HepG2 (cell line): ENCODE measurements around the gene FAM43A. TPM values are rescaled to one million over a fixed set of nuclear protein-coding genes. Genes with fewer than 3 reads are reported as not detected.

Source experiments
- BCL6 ChIP-seq: IDR thresholded peaks from 2 replicates; pipeline ENCODE4 v1.6.1; 2016; ENCODE audit warnings: missing genetic modification reagents, missing compliant biosample characterization
- FOXJ3 ChIP-seq: sonication (generic); formaldehyde crosslinking; IDR thresholded peaks from 2 replicates; pipeline ENCODE4 v1.4.0; 2020; ENCODE audit warnings: missing genetic modification reagents, mild to moderate bottlenecking, borderline replicate concordance
- HOMEZ ChIP-seq: IDR thresholded peaks from 2 replicates; pipeline ENCODE4 v1.6.1; 2016; ENCODE audit warnings: low read depth
- JDP2 ChIP-seq: sonication (generic); formaldehyde crosslinking; IDR thresholded peaks from 2 replicates; pipeline ENCODE4 v1.8.1; 2022; ENCODE audit warnings: missing genetic modification reagents, borderline replicate concordance
- KDM2A ChIP-seq: sonication (generic); formaldehyde crosslinking; IDR thresholded peaks from 2 replicates; pipeline ENCODE4 v1.4.0; 2020; ENCODE audit warnings: low read depth, missing genetic modification reagents, borderline replicate concordance
- LCORL ChIP-seq, 2 experiments: fragments of 450-650 bp in 1 of 2; sonication (generic) in 1 of 2; formaldehyde crosslinking in 1 of 2; IDR thresholded peaks; 2 replicates each; pipeline versions ENCODE4 v1.5.0 to v1.6.1; 2017 to 2020; ENCODE audit warnings: antibody characterized with exemption in 1 of 2, missing genetic modification reagents in 1 of 2
- MED1 ChIP-seq: sonication (generic); formaldehyde crosslinking; IDR thresholded peaks from 2 replicates; pipeline ENCODE4 v1.4.0; 2020; ENCODE audit warnings: missing genetic modification reagents
- MEF2D ChIP-seq: sonication (generic); formaldehyde crosslinking; IDR thresholded peaks from 2 replicates; pipeline ENCODE4 v1.5.1; 2020; ENCODE audit warnings: mild to moderate bottlenecking, missing genetic modification reagents
- NCOA2 ChIP-seq: sonication (generic); formaldehyde crosslinking; IDR thresholded peaks from 2 replicates; pipeline ENCODE4 v1.8.0; 2022; ENCODE audit warnings: inconsistent platforms
- SP1 ChIP-seq, 2 experiments: fragments of 450-650 bp in 1 of 2; sonication (generic) in 1 of 2; formaldehyde crosslinking in 1 of 2; IDR thresholded peaks; 2 replicates each; pipeline versions ENCODE4 v1.4.0 to v1.6.1; 2016 to 2020; ENCODE audit warnings: missing genetic modification reagents in 1 of 2
- WIZ ChIP-seq: sonication (generic); formaldehyde crosslinking; IDR thresholded peaks from 2 replicates; pipeline ENCODE4 v1.5.1; 2020; ENCODE audit warnings: mild to moderate bottlenecking, missing genetic modification reagents
- YEATS4 ChIP-seq: sonication (generic); formaldehyde crosslinking; IDR thresholded peaks from 2 replicates; pipeline ENCODE4 v1.4.0; 2020; ENCODE audit warnings: missing genetic modification reagents, borderline replicate concordance
- ZBTB10 ChIP-seq: sonication (generic); formaldehyde crosslinking; IDR thresholded peaks from 2 replicates; pipeline ENCODE4 v1.4.0; 2020; ENCODE audit warnings: missing genetic modification reagents, borderline replicate concordance
- ZNF225 ChIP-seq: sonication (generic); formaldehyde crosslinking; IDR thresholded peaks from 2 replicates; pipeline ENCODE4 v1.4.0; 2020; ENCODE audit warnings: mild to moderate bottlenecking, missing genetic modification reagents
- ZNF24 ChIP-seq: fragments of 450-650 bp; IDR thresholded peaks from 2 replicates; pipeline ENCODE4 v1.6.1; 2017; ENCODE audit warnings: antibody characterized with exemption, mild to moderate bottlenecking
- ZNF331 ChIP-seq: sonication (generic); formaldehyde crosslinking; IDR thresholded peaks from 2 replicates; pipeline ENCODE4 v1.4.0; 2020; ENCODE audit warnings: missing genetic modification reagents
- ZNF510 ChIP-seq: sonication (generic); formaldehyde crosslinking; IDR thresholded peaks from 2 replicates; pipeline ENCODE4 v1.4.0; 2020; ENCODE audit warnings: low read depth, mild to moderate bottlenecking, missing genetic modification reagents
- ZNF563 ChIP-seq: sonication (generic); formaldehyde crosslinking; IDR thresholded peaks from 2 replicates; pipeline ENCODE4 v1.8.0; 2022; ENCODE audit warnings: mild to moderate bottlenecking, moderate library complexity, missing genetic modification reagents
- ZNF564 ChIP-seq: sonication (generic); formaldehyde crosslinking; IDR thresholded peaks from 2 replicates; pipeline ENCODE4 v1.8.1; 2023; ENCODE audit warnings: mild to moderate bottlenecking, missing genetic modification reagents
- ZNF772 ChIP-seq: sonication (generic); formaldehyde crosslinking; IDR thresholded peaks from 2 replicates; pipeline ENCODE4 v1.5.0; 2020; ENCODE audit warnings: mild to moderate bottlenecking, missing genetic modification reagents
- polyA plus RNA-seq, 8 experiments: library from polyadenylated mRNA; depleted of rRNA in 3 of 8; stranded (reverse) in 7 of 8; unstranded in 1 of 8; fragments of >200 nt; fragmentation: Illumina TruSeq in 4 of 8; extraction: Trizol in 4 of 8; gene quantifications; 2 replicates each; pipeline versions ENCODE4 v1.2.1 to v1.2.3, GENCODE V29; 2011 to 2016; ENCODE audit warnings: low read depth in 4 of 8, missing spikeins in 1 of 8, mixed read lengths in 1 of 8; ENCODE audit not compliant: insufficient read depth in 1 of 8
- total RNA-seq, 5 experiments: library from RNA; depleted of rRNA; stranded (reverse); fragments of >200 nt; fragmentation: Illumina TruSeq; extraction: Trizol; gene quantifications; 2 replicates each; pipeline ENCODE4 v1.2.3, GENCODE V29; 2016; ENCODE audit warnings: low read depth in 1 of 5
- TF ChIP-seq, protein P1 (sequence below): sonication (generic); formaldehyde crosslinking; IDR thresholded peaks from 2 replicates; pipeline ENCODE4 v1.4.0; 2020; ENCODE audit warnings: missing genetic modification reagents

Gene FAM43A
- total and polyA plus RNA-seq, 2 of the 13 experiments (the other 11 are each of a cell fraction or from before 2014, with no cell fraction given): 0.91 to 1.8 TPM

DNA sequence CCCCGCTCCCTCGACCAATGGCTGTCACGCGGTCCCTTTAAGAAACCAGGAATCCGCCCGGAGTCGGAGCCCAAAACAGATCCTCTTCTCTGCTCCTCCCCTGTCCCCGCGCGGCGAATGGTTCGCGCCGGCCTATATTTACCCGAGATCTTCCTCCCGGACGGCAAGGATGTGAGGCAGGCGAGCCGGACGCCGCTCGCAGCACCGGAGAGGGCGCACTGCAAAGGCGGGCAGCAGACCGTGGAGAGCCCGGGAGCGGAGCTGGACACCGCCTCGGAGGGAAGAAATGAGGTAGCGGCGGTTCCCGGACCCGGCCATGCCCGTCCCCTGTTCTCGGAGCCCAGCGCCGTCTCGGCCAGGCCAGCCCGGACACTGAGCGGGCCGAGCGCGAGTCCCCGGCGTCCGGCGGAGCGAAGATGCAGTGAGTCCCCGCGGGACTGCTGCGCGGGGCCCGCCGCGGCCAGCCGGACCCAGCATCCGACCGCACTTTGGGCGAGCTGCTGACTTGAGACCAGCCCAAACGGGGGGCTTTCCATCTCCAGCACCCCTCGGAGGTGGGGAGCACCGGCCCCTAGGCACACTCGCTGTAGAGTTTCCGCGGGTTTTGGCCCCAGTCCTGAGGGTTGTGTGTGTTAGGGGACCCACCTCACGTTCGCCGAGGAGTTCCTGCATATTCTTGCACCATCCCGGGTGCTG lies at the start of gene FAM43A (continued):
- TF ChIP-seq ZNF331 (CRISPR knock-in tag) (0 out of 2 replicates have a peak, but pooled peaks have one; percentile 52), LCORL (IDR thresholded peaks at IDR 0.05) (no peak), LCORL (CRISPR knock-in tag; IDR thresholded peaks at IDR 0.05) (no peak), FOXJ3 (CRISPR knock-in tag) (peak; percentile 26; the same call in 1 of the 2 replicates), MEF2D (CRISPR knock-in tag) (peak; percentile 33; the same call in 1 of the 2 replicates), NCOA2 (CRISPR knock-in tag) (peak; percentile 43), BCL6 (CRISPR knock-in tag) (peak; percentile 86), MED1 (CRISPR knock-in tag) (peak; percentile 60; the same call in 1 of the 2 replicates), ZNF772 (CRISPR knock-in tag) (peak; percentile 59; the same call in 1 of the 2 replicates), ZNF225 (CRISPR knock-in tag) (peak; percentile 62; the same call in 1 of the 2 replicates), ZNF564 (CRISPR knock-in tag) (0 out of 2 replicates have a peak, but pooled peaks have one; percentile 29), ZNF24 (peak; percentile 26; the same call in 1 of the 2 replicates), KDM2A (CRISPR knock-in tag) (peak; percentile 84), YEATS4 (peak; percentile 30; the same call in 1 of the 2 replicates), ZBTB10 (CRISPR knock-in tag) (0 out of 2 replicates have a peak, but pooled peaks have one; percentile 39), HOMEZ (CRISPR knock-in tag) (0 out of 2 replicates have a peak, but pooled peaks have one; percentile 10), WIZ (CRISPR knock-in tag) (0 out of 2 replicates have a peak, but pooled peaks have one; percentile 40), ZNF510 (CRISPR knock-in tag) (peak; percentile 20; the same call in 1 of the 2 replicates), ZNF563 (CRISPR knock-in tag) (peak; percentile 61; the same call in 1 of the 2 replicates), JDP2 (CRISPR knock-in tag) (no peak), SP1 (IDR thresholded peaks at IDR 0.05) (no peak), SP1 (CRISPR knock-in tag; IDR thresholded peaks at IDR 0.05) (no peak)
- TF ChIP-seq, protein P1, sequence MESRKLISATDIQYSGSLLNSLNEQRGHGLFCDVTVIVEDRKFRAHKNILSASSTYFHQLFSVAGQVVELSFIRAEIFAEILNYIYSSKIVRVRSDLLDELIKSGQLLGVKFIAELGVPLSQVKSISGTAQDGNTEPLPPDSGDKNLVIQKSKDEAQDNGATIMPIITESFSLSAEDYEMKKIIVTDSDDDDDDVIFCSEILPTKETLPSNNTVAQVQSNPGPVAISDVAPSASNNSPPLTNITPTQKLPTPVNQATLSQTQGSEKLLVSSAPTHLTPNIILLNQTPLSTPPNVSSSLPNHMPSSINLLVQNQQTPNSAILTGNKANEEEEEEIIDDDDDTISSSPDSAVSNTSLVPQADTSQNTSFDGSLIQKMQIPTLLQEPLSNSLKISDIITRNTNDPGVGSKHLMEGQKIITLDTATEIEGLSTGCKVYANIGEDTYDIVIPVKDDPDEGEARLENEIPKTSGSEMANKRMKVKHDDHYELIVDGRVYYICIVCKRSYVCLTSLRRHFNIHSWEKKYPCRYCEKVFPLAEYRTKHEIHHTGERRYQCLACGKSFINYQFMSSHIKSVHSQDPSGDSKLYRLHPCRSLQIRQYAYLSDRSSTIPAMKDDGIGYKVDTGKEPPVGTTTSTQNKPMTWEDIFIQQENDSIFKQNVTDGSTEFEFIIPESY (CRISPR knock-in tag): 0 out of 2 replicates have a peak, but pooled peaks have one; percentile 8
